ENCODE measurements around the gene POLR2E. TPM values are rescaled to one million over a fixed set of nuclear protein-coding genes. Genes with fewer than 3 reads are reported as not detected.
A peak's percentile ranks its signal among the peaks of the same experiment; 100 is the strongest.

Gene POLR2E
- total RNA-seq, 4 donors from 2014 or later, result 117 to 228 (median 150) TPM

DNA sequence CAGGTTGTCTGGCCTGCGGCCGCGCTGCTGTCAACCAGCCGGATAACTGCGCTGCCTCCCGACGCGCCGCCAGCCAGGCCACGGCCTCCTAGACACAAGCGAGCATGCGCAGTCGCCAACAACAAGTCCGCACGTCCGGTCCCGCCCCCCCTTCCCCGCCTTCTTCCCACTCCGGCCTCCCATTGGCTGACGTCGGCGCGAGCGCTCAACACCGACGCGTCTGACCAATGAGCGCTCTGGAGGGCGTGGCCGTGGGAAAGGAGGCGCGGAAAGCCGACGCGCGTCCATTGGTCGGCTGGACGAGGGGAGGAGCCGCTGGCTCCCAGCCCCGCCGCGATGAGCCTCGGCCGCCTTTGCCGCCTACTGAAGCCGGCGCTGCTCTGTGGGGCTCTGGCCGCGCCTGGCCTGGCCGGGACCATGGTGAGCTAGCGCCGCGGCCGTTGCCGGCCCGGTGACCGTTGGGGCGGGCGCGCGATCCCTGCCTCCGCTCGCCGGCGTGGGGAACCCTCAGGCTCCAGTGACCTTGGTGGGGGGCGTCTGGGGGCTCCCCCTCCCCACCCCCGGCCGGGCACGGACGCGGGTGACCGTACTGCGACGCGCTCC is 8.6 kb upstream of the POLR2E start, which contains the start of gene GPX4:
Gene GPX4, plus strand, starts transcription at position 287 of the 603 bp plus-strand sequence. Its CDS starts 50 bp downstream, at position 337.
- Histone ChIP-seq H3K4me3 (peak within 1 kb of the TSS; percentile 75 to 83), H3K36me3 (peaks cover 0 to 35% of the 10 kb centered on the region in 2 donors), H3K27ac (peak within 1 kb of the TSS; percentile 98 to 99 (median 98)), H3K4me1 (peaks cover 0 to 81% (median 44%) of the 10 kb centered on the region in 3 donors), H3K9me3 (no peaks in the 10 kb centered on the region), H3K27me3 (no peaks in the 10 kb centered on the region)
- peak; percentile 89 for ATAC-seq
- TF ChIP-seq EP300 (IDR thresholded peaks at IDR 0.05) (no peak), POLR2AphosphoS5 (IDR thresholded peaks at IDR 0.05) (peak; percentile 99), POLR2A (IDR thresholded peaks at IDR 0.05) (peak; percentile 98)
- TF ChIP-seq, protein P1, sequence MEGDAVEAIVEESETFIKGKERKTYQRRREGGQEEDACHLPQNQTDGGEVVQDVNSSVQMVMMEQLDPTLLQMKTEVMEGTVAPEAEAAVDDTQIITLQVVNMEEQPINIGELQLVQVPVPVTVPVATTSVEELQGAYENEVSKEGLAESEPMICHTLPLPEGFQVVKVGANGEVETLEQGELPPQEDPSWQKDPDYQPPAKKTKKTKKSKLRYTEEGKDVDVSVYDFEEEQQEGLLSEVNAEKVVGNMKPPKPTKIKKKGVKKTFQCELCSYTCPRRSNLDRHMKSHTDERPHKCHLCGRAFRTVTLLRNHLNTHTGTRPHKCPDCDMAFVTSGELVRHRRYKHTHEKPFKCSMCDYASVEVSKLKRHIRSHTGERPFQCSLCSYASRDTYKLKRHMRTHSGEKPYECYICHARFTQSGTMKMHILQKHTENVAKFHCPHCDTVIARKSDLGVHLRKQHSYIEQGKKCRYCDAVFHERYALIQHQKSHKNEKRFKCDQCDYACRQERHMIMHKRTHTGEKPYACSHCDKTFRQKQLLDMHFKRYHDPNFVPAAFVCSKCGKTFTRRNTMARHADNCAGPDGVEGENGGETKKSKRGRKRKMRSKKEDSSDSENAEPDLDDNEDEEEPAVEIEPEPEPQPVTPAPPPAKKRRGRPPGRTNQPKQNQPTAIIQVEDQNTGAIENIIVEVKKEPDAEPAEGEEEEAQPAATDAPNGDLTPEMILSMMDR (IDR thresholded peaks at IDR 0.05), result no peak
- 0% methylated on average over 3 to 8 of the region's 75 CpGs for WGBS, 2 donors (ENCODE audit: low coverage in 1 of 2)

DNA sequence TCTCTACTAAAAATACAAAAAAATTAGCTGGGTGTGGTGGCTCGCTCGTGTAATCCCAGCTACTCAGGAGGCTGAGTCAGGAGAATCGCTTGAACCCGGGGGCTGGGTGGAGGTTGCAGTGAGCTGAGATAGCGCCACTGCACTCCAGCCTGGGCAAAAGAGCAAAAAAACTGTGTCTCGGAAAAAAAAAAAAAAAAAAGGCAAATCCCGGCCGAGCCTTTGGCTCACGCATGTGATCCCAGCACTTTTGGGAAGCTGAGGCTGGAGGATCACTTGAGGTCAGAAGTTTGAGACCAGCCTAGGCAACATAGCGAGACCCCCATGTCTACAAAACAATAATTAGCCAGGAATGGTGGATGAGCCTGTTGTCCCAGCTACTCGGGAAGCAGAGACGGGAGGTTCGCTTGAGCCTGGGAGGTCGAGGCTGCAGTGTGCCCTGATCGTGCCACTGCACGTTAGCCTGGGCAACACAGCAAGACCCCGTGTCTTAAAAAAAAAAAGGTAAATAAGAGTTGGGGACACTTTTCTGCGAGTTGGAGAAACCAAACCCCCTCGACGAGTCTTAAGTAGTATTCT is 8.0 kb upstream of the POLR2E start:
- 6 to 27% methylated on average over 8 to 16 of the region's 20 CpGs for WGBS, 2 donors (ENCODE audit: low coverage in 1 of 2)
- no peaks in the 10 kb centered on the region for H3K9me3 ChIP-seq
- TF ChIP-seq, protein P1 (IDR thresholded peaks at IDR 0.05), result no peak
- TF ChIP-seq EP300 (IDR thresholded peaks at IDR 0.05), result no peak
- no peak for TF ChIP-seq POLR2A (IDR thresholded peaks at IDR 0.05)
- no peak for TF ChIP-seq POLR2AphosphoS5 (IDR thresholded peaks at IDR 0.05)
- H3K4me1 ChIP-seq, result peaks cover 0 to 86% (median 50%) of the 10 kb centered on the region in 3 donors
- peak overlapping the region in 1 of 2 donors; percentile 75 for H3K4me3 ChIP-seq
- H3K27ac ChIP-seq, result peak overlapping the region; percentile 75 to 98 (median 98)
- no peaks in the 10 kb centered on the region for H3K27me3 ChIP-seq
- H3K36me3 ChIP-seq, result peaks cover 0 to 29% of the 10 kb centered on the region in 2 donors
- no peak for ATAC-seq

GRCh38 chr19:1102407-1103131 is 7.4 kb upstream of the POLR2E start:
- H3K27ac ChIP-seq, result peak overlapping the region; percentile 75 to 98 (median 98)
- H3K4me3 ChIP-seq, result peak overlapping the region in 1 of 2 donors; percentile 75
- TF ChIP-seq, protein P1 (IDR thresholded peaks at IDR 0.05), result no peak
- peak; percentile 96 for TF ChIP-seq POLR2AphosphoS5 (IDR thresholded peaks at IDR 0.05)
- ATAC-seq, result peak; percentile 35
- no peaks in the 10 kb centered on the region for H3K9me3 ChIP-seq
- H3K27me3 ChIP-seq, result no peaks in the 10 kb centered on the region
- H3K4me1 ChIP-seq, result peaks cover 0 to 83% (median 52%) of the 10 kb centered on the region in 3 donors
- 6 to 52% methylated on average over 2 to 8 of the region's 17 CpGs for WGBS, 2 donors (ENCODE audit: low coverage in 1 of 2)
- peaks cover 0 to 22% of the 10 kb centered on the region in 2 donors for H3K36me3 ChIP-seq

DNA sequence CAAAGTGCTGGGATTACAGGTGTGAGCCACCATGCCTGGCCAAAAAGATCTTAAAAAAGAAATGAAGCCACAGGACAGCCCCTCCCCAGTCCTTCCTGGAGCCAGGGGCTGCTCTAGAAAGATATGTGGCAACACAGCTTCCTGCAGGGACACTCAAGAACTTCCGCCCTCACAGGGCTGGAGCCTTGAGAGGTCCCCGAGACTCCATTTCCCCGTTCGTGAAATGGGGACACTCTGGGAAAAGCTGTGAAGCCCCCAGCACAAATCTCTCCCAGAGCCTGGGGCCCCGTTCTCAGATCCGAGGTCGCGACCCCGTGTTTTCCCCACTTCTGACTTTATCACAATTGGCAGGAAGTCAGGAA is 6.1 kb upstream of the POLR2E start:
- no peak for TF ChIP-seq POLR2AphosphoS5 (IDR thresholded peaks at IDR 0.05)
- TF ChIP-seq, protein P1 (IDR thresholded peaks at IDR 0.05), result no peak
- TF ChIP-seq EP300 (IDR thresholded peaks at IDR 0.05), result no peak
- TF ChIP-seq POLR2A (IDR thresholded peaks at IDR 0.05), result no peak
- peak overlapping the region in 1 of 2 donors; percentile 6 for H3K4me3 ChIP-seq
- peaks cover 0 to 10% of the 10 kb centered on the region in 2 donors for H3K36me3 ChIP-seq
- peaks cover 0 to 70% (median 51%) of the 10 kb centered on the region in 3 donors for H3K4me1 ChIP-seq
- H3K27ac ChIP-seq, result peak overlapping the region; percentile 55 to 98 (median 98)
- ATAC-seq, result peak; percentile 16
- H3K9me3 ChIP-seq, result no peaks in the 10 kb centered on the region
- 30% methylated on average over 2 of the region's 9 CpGs; no CpG with 5 or more reads in 1 of the 2 donors for WGBS, 2 donors (ENCODE audit: low coverage in 1 of 2)
- H3K27me3 ChIP-seq, result no peaks in the 10 kb centered on the region
